Ishikawa (cell line): ENCODE measurements around the gene ANKFY1.

ENCODE experiments used
- CEBPB ChIP-seq: IDR thresholded peaks from 2 replicates; pipeline ENCODE4 v1.6.1; 2012
- CREB1 ChIP-seq: IDR thresholded peaks from 2 replicates; pipeline ENCODE4 v1.6.1; 2012; ENCODE audit warnings: low read depth
- EGR1 ChIP-seq: IDR thresholded peaks from 2 replicates; pipeline ENCODE4 v1.6.1; 2012
- EP300 ChIP-seq: IDR thresholded peaks from 2 replicates; pipeline ENCODE4 v1.6.1; 2012; ENCODE audit warnings: borderline replicate concordance
- FOXM1 ChIP-seq: IDR thresholded peaks from 2 replicates; pipeline ENCODE4 v1.6.1; 2012; ENCODE audit warnings: low read depth, borderline replicate concordance
- MAX ChIP-seq: IDR thresholded peaks from 2 replicates; pipeline ENCODE4 v1.6.1; 2012
- NFIC ChIP-seq: IDR thresholded peaks from 2 replicates; pipeline ENCODE4 v1.6.1; 2012
- RAD21 ChIP-seq: IDR thresholded peaks from 2 replicates; pipeline ENCODE4 v1.6.1; 2012; ENCODE audit warnings: low read depth
- REST ChIP-seq: IDR thresholded peaks from 2 replicates; pipeline ENCODE4 v1.6.1; 2012; ENCODE audit warnings: low read depth, mild to moderate bottlenecking
- TAF1 ChIP-seq: IDR thresholded peaks from 2 replicates; pipeline ENCODE4 v1.6.1; 2012; ENCODE audit warnings: low read depth, mild to moderate bottlenecking
- TCF12 ChIP-seq: IDR thresholded peaks from 2 replicates; pipeline ENCODE4 v1.6.1; 2012; ENCODE audit warnings: low read depth
- TEAD4 ChIP-seq: IDR thresholded peaks from 2 replicates; pipeline ENCODE4 v1.6.1; 2012
- USF1 ChIP-seq: IDR thresholded peaks from 2 replicates; pipeline ENCODE4 v1.6.1; 2012
- YY1 ChIP-seq: IDR thresholded peaks from 2 replicates; pipeline ENCODE4 v1.6.1; 2012; ENCODE audit warnings: low read depth
- ZBTB7A ChIP-seq: IDR thresholded peaks from 2 replicates; pipeline ENCODE4 v1.6.1; 2012; ENCODE audit warnings: low read depth

The ANKFY1 gene

DNA sequence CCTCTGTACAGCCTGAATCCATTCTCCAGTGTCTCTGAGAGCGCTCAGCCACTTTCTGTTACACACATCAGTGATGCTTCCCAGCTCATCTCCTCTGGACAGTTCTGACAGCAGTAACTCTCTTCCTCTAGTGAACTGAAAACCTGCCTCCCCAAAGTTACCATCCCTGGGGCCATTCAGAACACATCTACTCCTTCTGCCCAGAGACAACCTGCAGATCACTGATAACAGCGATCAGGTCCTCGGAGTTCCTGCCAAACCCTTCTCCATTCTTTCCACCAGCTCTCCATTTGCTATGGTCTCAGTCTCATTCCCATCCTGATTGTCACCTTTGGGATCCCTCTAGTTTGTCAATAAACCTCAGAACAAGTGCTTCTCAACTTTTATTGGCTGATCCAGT, 128.3 kb downstream of the ANKFY1 start:
- no peak for TF ChIP-seq FOXM1
- TF ChIP-seq YY1: no peak
- TF ChIP-seq RAD21: no peak
- TF ChIP-seq TAF1: no peak

DNA sequence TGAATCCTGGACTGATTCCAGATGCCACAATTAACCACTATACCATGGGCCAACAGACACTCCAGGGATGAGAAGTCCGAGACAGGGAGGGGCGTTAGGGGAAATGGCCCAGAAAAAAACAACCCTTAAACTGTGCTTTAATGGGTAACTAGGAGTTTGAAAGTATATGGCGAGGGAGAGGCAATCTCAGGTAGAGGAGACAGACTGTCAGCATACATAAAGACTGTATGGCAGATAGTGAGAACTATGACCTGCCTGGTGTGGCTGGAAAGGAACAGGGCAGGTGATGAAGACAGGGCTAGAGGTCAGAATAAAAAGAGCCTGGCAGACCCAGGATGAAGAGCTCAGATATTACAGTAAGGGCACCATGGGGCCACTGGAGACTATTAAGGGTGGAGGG, 129.1 kb downstream of the ANKFY1 start:
- no peak for TF ChIP-seq TEAD4
- no peak for TF ChIP-seq YY1
- no peak for TF ChIP-seq TAF1
- no peak for TF ChIP-seq FOXM1
- TF ChIP-seq USF1: no peak
- TF ChIP-seq ZBTB7A: no peak
- TF ChIP-seq REST: no peak
- TF ChIP-seq EP300: no peak
- no peak for TF ChIP-seq EGR1
- no peak for TF ChIP-seq NFIC
- no peak for TF ChIP-seq RAD21
- TF ChIP-seq CREB1: no peak
- no peak for TF ChIP-seq TCF12
- no peak for TF ChIP-seq MAX
- TF ChIP-seq CEBPB: no peak

GRCh38 chr17:4130715-4131114, 133.1 kb downstream of the ANKFY1 start:
- TF ChIP-seq ZBTB7A: no peak
- no peak for TF ChIP-seq CREB1

DNA sequence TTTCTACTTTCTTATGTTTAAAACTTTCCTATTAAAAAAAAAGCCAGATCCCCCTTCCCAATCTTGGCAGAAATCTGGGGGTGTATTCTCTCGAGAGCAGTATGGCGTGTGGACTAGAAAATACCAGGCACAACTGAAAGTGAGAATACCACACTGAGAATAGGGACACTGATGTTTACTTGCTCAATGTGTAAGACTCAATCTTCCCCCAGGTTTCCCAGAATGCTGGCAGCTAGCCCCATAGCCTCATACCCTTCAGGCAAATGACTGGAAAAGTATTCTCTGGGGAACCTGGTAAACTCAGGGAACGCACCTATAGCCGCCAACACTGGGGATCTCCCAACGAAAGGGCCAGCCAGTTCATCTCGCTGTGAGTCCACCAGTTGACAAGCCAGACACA, 136.2 kb downstream of the ANKFY1 start:
- TF ChIP-seq ZBTB7A (no peak), YY1 (no peak), TAF1 (no peak), TCF12 (no peak)

GRCh38 chr17:4125552-4125951, 138.2 kb downstream of the ANKFY1 start:
- TF ChIP-seq FOXM1: no peak
- TF ChIP-seq CEBPB: no peak
- TF ChIP-seq USF1: no peak

DNA sequence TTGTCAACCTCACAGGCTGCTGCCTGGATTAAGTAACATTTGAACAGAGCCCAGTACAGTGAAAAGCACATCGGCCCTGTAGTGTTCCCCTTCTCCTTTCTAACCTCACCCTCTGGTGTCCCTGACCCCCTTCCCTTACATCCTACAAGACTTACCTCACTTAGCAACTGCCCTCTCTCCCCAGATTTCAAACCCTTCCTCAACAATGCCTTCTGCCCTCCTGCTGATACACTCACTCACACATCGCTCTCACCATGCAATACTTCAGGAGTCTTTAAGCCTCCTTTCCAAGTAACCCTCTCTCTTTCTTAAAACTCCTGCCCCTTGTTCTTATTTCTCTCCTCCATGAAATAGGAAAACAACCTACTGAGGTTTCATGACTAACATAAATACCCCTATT, 138.8 kb downstream of the ANKFY1 start:
- TF ChIP-seq CREB1 (no peak), EP300 (no peak), RAD21 (no peak), YY1 (no peak), USF1 (no peak), REST (no peak), EGR1 (no peak), FOXM1 (no peak), TAF1 (no peak), MAX (no peak), TCF12 (no peak), ZBTB7A (no peak)

DNA sequence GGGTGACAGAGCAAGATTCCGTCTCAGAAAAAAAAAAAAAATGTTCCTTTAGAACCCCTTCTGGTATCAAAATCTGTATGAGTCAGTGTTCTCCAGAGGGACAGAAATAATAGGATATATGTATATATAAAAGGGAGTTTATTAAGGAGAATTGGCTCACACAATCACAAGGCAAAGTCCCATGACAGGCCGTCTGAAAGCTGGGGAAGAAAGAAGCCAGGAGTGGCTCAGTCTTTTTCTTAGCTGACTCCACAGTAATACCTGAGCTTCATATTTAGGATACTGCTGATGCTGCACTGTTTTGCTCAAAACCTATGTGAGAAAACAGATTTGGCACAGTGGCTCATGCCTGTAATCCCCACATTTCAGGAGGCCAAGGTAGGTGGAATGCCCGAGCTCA, 143.4 kb downstream of the ANKFY1 start:
- no peak for TF ChIP-seq RAD21
- TF ChIP-seq TCF12: no peak
- no peak for TF ChIP-seq TEAD4
- no peak for TF ChIP-seq ZBTB7A
